SK-N-MC (cell line): ENCODE measurements around the gene ANKRD34B.

Experiments used
- EZH2 ChIP-seq: fragments of 200-600 bp; sonication (generic); IDR thresholded peaks from one replicate; pipeline ENCODE4 v1.6.1; 2017; ENCODE audit warnings: antibody characterized with exemption
- FOXP2 ChIP-seq: optimal IDR thresholded peaks from 2 replicates; pipeline ENCODE3; 2011; ENCODE audit warnings: mild to moderate bottlenecking, moderate library complexity; ENCODE audit not compliant: insufficient read depth; ENCODE audit errors: extremely low read length, control extremely low read depth
- POLR2AphosphoS5 ChIP-seq: IDR thresholded peaks from 2 replicates; pipeline ENCODE4 v1.6.1; 2012; ENCODE audit warnings: mild to moderate bottlenecking, low read depth, low read length, borderline replicate concordance

DNA sequence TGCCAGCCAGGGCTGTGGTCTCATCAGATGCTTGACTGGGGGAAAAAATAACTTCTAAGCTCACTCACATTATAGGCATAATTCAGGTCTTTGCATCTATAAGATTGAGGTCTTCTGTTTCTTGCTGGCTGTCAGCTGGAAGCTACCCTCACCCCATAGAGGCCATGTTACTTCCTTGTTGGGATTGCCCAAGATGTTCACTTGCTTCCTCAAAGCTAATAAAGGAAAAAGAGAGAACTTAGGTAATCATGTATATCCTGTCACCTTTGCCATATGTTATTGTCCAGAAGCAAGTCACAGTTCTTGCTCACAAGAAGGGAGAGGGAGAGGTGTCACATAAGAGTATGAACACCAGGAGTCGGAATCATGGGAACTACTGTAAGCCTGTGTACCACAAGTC is 38.7 kb upstream of the ANKRD34B start:
- TF ChIP-seq POLR2AphosphoS5, result no peak
- no peak for TF ChIP-seq EZH2
- no peak for TF ChIP-seq FOXP2
